GM12878 (cell line): ENCODE measurements around the gene C17orf114.
A peak's percentile ranks its signal among the peaks of the same experiment; 100 is the strongest.

Experiments
- ATAC-seq: fragments of 200-7000 bp; cut with Tn5 transposase; 3 replicates; pipeline ENCODE4 v1.9.1; 2020; ENCODE audit warnings: mild to moderate bottlenecking, moderate library complexity
- BruUV-seq: library from RNA; stranded (reverse); fragments of 400-500 nt; replicated peaks from 2 replicates; lab custom pipeline; 2021; lab: Mats Ljungman, UMichigan
- CTCF ChIA-PET: fragments of 300-600 bp; sonication (Branson Sonifier 250); formaldehyde crosslinking; extraction: SDS; loops from one replicate; lab custom pipeline; 2021; ENCODE audit warnings: inconsistent platforms; lab: Yijun Ruan, JAX
- POLR2A ChIA-PET: fragments of 350-600 bp; formaldehyde crosslinking; extraction: SDS; loops from one replicate; lab custom pipeline; 2021; ENCODE audit warnings: inconsistent platforms; lab: Charles Lee
- RAD21 ChIA-PET: fragments of 300-600 bp; sonication (Branson Sonifier 250); formaldehyde crosslinking; loops from one replicate; lab custom pipeline; 2023; ENCODE audit warnings: antibody characterized with exemption; ENCODE audit not compliant: unreplicated experiment; lab: Charles Lee
- SMC1A ChIA-PET: fragments of 300-600 bp; sonication (Branson Sonifier 250); formaldehyde crosslinking; loops from one replicate; lab custom pipeline; 2023; ENCODE audit not compliant: unreplicated experiment, uncharacterized antibody; lab: Charles Lee
- DNase-seq: peaks from one replicate; pipeline ENCODE4 v3.0.0-alpha.2; 2011; ENCODE audit warnings: low read depth, low spot score
- FAIRE-seq: peaks from 3 replicates; lab custom pipeline; 2011; peaks lifted over from hg19 to GRCh38; lab: Jason Lieb, UNC
- H2AFZ ChIP-seq: 2 replicates; pipeline ENCODE4 v1.6.0; 2011; ENCODE audit warnings: low read depth, low read length, control low read depth; ENCODE audit not compliant: control insufficient read depth
- H3K27ac ChIP-seq: 2 replicates; pipeline ENCODE4 v1.5.1; 2011; ENCODE audit warnings: control low read depth; ENCODE audit not compliant: control insufficient read depth, insufficient read depth
- H3K27me3 ChIP-seq, 2 experiments: replicated peaks in 1 of 2; 2 replicates each; pipeline versions ENCODE4 v1.6.0 to v1.6.1; 2011; ENCODE audit warnings: low read length in 1 of 2; ENCODE audit not compliant: control insufficient read depth in 2 of 2, insufficient read depth in 2 of 2
- H3K36me3 ChIP-seq, 2 experiments: 2 replicates each; pipeline ENCODE4 v1.5.1; 2011; ENCODE audit warnings: low read length in 1 of 2; ENCODE audit not compliant: control insufficient read depth in 2 of 2, insufficient read depth in 2 of 2
- H3K4me1 ChIP-seq: 2 replicates; pipeline ENCODE4 v1.6.1; 2011; ENCODE audit warnings: mild to moderate bottlenecking, low read length, moderate library complexity, mixed read lengths; ENCODE audit not compliant: control insufficient read depth, insufficient read depth
- H3K4me2 ChIP-seq: 2 replicates; pipeline ENCODE4 v1.6.0; 2011; ENCODE audit warnings: control low read depth; ENCODE audit not compliant: control insufficient read depth, insufficient read depth
- H3K4me3 ChIP-seq: fragments of 200-600 bp; sonication (generic); 2 replicates; pipeline ENCODE4 v1.5.1; 2016
- H3K79me2 ChIP-seq: 2 replicates; pipeline ENCODE4 v1.6.0; 2011; ENCODE audit warnings: low read length; ENCODE audit not compliant: control insufficient read depth, insufficient read depth
- H3K9ac ChIP-seq: 2 replicates; pipeline ENCODE4 v1.8.0; 2011; ENCODE audit warnings: low read length, control low read depth, mixed read lengths; ENCODE audit not compliant: control insufficient read depth, insufficient read depth
- H3K9me3 ChIP-seq: replicated peaks from 3 replicates; pipeline ENCODE4 v1.5.1; 2011; ENCODE audit warnings: mild to moderate bottlenecking, low read length; ENCODE audit not compliant: control insufficient read depth, insufficient read depth
- H4K20me1 ChIP-seq: 2 replicates; pipeline ENCODE4 v1.6.0; 2011; ENCODE audit not compliant: control insufficient read depth, insufficient read depth
- BACH1 ChIP-seq: fragments of 450-650 bp; IDR thresholded peaks from 2 replicates; pipeline ENCODE4 v1.6.1; 2017; ENCODE audit warnings: mild to moderate bottlenecking, borderline replicate concordance
- BMI1 ChIP-seq: fragments of 450-650 bp; IDR thresholded peaks from 2 replicates; pipeline ENCODE4 v1.6.1; 2016; ENCODE audit warnings: mild to moderate bottlenecking, moderate library complexity, borderline replicate concordance
- CTCF ChIP-seq, 3 experiments: IDR thresholded peaks in 2 of 3; conservative IDR thresholded peaks in 1 of 3; 2 replicates each; pipeline ENCODE4 v1.5.1; 2011; ENCODE audit warnings: low read depth in 3 of 3, low read length in 3 of 3, mild to moderate bottlenecking in 3 of 3, control low read depth in 2 of 3, moderate library complexity in 2 of 3, inconsistent platforms in 1 of 3, mixed read lengths in 1 of 3; ENCODE audit not compliant: control insufficient read depth in 2 of 3, insufficient read depth in 1 of 3; ENCODE audit errors: extremely low read depth in 1 of 3
- FOS ChIP-seq: IDR thresholded peaks from 3 replicates; pipeline ENCODE4 v1.6.1; 2011; ENCODE audit warnings: borderline replicate concordance; ENCODE audit not compliant: insufficient read length; ENCODE audit errors: extremely low read depth
- FOXK2 ChIP-seq: fragments of 450-650 bp; IDR thresholded peaks from 2 replicates; pipeline ENCODE4 v1.6.1; 2017; ENCODE audit warnings: mild to moderate bottlenecking, moderate library complexity
- NFYB ChIP-seq: IDR thresholded peaks from 2 replicates; pipeline ENCODE4 v1.6.1; 2011; ENCODE audit warnings: low read depth, mild to moderate bottlenecking, low read length, improper control_type of control experiment, moderate library complexity; ENCODE audit not compliant: insufficient read depth
- NR2C1 ChIP-seq: fragments of 450-650 bp; IDR thresholded peaks from 2 replicates; pipeline ENCODE4 v1.6.1; 2017; ENCODE audit warnings: antibody characterized with exemption, mild to moderate bottlenecking, moderate library complexity
- PAX5 ChIP-seq: IDR thresholded peaks from 2 replicates; pipeline ENCODE4 v1.6.1; 2011; ENCODE audit warnings: low read depth, low read length, borderline replicate concordance
- POLR2AphosphoS2 ChIP-seq: IDR thresholded peaks from 2 replicates; pipeline ENCODE4 v1.6.1; 2011; ENCODE audit warnings: low read depth, mild to moderate bottlenecking, low read length, improper control_type of control experiment, moderate library complexity
- POU2F2 ChIP-seq: IDR thresholded peaks from 3 replicates; pipeline ENCODE4 v1.6.1; 2011; ENCODE audit warnings: low read depth, mild to moderate bottlenecking, low read length, borderline replicate concordance
- RUNX3 ChIP-seq: IDR thresholded peaks from 2 replicates; pipeline ENCODE4 v1.6.1; 2012; ENCODE audit warnings: low read length, inconsistent platforms
- SREBF1 ChIP-seq: IDR thresholded peaks from 2 replicates; pipeline ENCODE4 v1.6.1; 2012; ENCODE audit warnings: mild to moderate bottlenecking, low read length
- STAT1 ChIP-seq: fragments of 450-650 bp; conservative IDR thresholded peaks from 2 replicates; pipeline ENCODE4 v1.6.1; 2014; ENCODE audit warnings: antibody characterized with exemption, mild to moderate bottlenecking
- STAT3 ChIP-seq: IDR thresholded peaks from 2 replicates; pipeline ENCODE4 v1.6.1; 2011; ENCODE audit warnings: low read depth, low read length, improper control_type of control experiment
- USF1 ChIP-seq: IDR thresholded peaks from 2 replicates; pipeline ENCODE4 v1.6.1; 2011; ENCODE audit warnings: borderline replicate concordance, low read depth, mild to moderate bottlenecking, moderate library complexity, mixed read lengths, low read length; ENCODE audit not compliant: insufficient read depth; ENCODE audit errors: extremely low read length
- ZNF24 ChIP-seq: fragments of 450-650 bp; IDR thresholded peaks from 2 replicates; pipeline ENCODE4 v1.6.1; 2017; ENCODE audit warnings: antibody characterized with exemption, mild to moderate bottlenecking
- ZNF592 ChIP-seq: fragments of 450-650 bp; IDR thresholded peaks from 2 replicates; pipeline ENCODE4 v1.6.1; 2017; ENCODE audit warnings: mild to moderate bottlenecking, moderate library complexity
- WGBS: methylation state at CpG from one replicate; pipeline ENCODE4 v1.1.6; 2016; ENCODE audit warnings: low lambda C conversion rate; ENCODE audit not compliant: insufficient replicate concordance, insufficient coverage; ENCODE audit errors: missing lambda C conversion rate; 5-methylcytosine and 5-hydroxymethylcytosine counted together
- in situ Hi-C: fragments of 300-500 bp; cut with MboI; formaldehyde crosslinking; loops from 9 replicates; pipeline ENCODE4 v1.14.3; 2018; ENCODE audit warnings: mixed read lengths
- intact Hi-C: fragments of 100-400 bp; cut with micrococcal nuclease; formaldehyde crosslinking; loops from one replicate; pipeline ENCODE4 v1.14.2; 2022; ENCODE audit not compliant: unreplicated experiment

Gene C17orf114

GRCh38 chr17:4806456-4806776 is 4.3 kb upstream of the C17orf114 start:
- Histone ChIP-seq H3K4me3 (peak overlapping the region; percentile 76), H3K4me2 (peak overlapping the region; percentile 32), H3K27me3 (no peaks in the 10 kb centered on the region), H3K4me1 (peaks cover 4% of the 10 kb centered on the region), H3K79me2 (no peaks in the 10 kb centered on the region), H3K9me3 (no peaks in the 10 kb centered on the region), H3K9ac (peak overlapping the region; percentile 73; the same call in 1 of the 2 replicates), H3K36me3 (no peaks in the 10 kb centered on the region), H3K27ac (no peak overlapping the region), H4K20me1 (no peaks in the 10 kb centered on the region), H2AFZ (peak overlapping the region; percentile 68; the same call in 1 of the 2 replicates)
- ATAC-seq (no peak), FAIRE-seq (no peak), DNase-seq (no peak)
- WGBS: under 1% methylated on average over 16 of the region's 16 CpGs
- ChIA-PET SMC1A (interaction anchor here (0.7 kb wide), 1 partner anchor 10 kb away, joined by 3 read pairs; the partner anchor contains the start of gene PSMB6), CTCF (interaction anchor here (1.2 to 1.7 kb wide), 3 partner anchors 10 to 75 kb away, joined by 5 to 7 read pairs (median 5); partner anchors contain the start of gene PSMB6), POLR2A (interaction anchor here (1.0 to 1.8 kb wide), 4 partner anchors 9 to 29 kb away, joined by 3 to 14 read pairs (median 4); partner anchors contain the start of gene PSMB6), RAD21 (interaction anchor here (1.4 to 1.6 kb wide), 2 partner anchors 9 to 16 kb away, joined by 3 to 5 read pairs; no protein-coding TSS in a partner anchor)
- intact Hi-C loops: no loop called here
- in situ Hi-C loops: no loop called here
- BruUV-seq: no TSS peak
- TF ChIP-seq ZNF592 (no peak), STAT1 (no peak), FOS (no peak), POU2F2 (no peak), NR2C1 (no peak), NFYB (no peak), PAX5 (no peak), RUNX3 (no peak), ZNF24 (no peak), BMI1 (no peak), USF1 (no peak), STAT3 (no peak), SREBF1 (no peak), POLR2AphosphoS2 (no peak), CTCF (IDR thresholded peaks at IDR 0.05 in 2 of 3, conservative IDR thresholded peaks at IDR 0.05 in 1 of 3; ENCODE audit: control insufficient read depth in 2 of 3, extremely low read depth in 1 of 3, insufficient read depth in 1 of 3, low read depth in 3 of 3, low read length in 3 of 3) (no peak), FOXK2 (no peak), BACH1 (no peak)
